HG03521 (cell line): ENCODE results near the gene YWHAH.

ENCODE experiments used
- ATAC-seq: cut with Tn5 transposase; IDR thresholded peaks from one replicate; pipeline ENCODE4 v1.9.1; 2021; ENCODE audit warnings: mild to moderate bottlenecking, moderate library complexity; ENCODE audit not compliant: unreplicated experiment

YWHAH gene

DNA sequence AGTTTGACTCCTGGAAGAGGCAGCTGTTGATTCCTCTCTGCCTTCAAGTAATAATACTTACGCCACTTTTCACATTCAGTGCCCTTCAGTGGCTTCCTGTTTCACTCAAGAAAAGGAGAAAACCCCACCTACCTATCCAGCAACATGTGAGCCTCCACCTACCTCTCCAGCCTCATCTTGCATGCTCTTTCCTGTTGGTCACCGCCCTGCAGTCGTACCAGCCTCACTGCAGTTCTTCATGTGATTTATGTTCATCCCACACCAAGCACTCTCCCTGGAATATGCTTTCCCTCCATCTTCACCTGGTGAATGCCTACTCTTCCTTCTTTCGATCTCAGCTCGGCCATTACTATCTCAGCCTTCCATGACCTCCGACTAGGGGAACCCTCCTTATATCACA is 21.8 kb upstream of the YWHAH start:
- ATAC-seq: no peak

DNA sequence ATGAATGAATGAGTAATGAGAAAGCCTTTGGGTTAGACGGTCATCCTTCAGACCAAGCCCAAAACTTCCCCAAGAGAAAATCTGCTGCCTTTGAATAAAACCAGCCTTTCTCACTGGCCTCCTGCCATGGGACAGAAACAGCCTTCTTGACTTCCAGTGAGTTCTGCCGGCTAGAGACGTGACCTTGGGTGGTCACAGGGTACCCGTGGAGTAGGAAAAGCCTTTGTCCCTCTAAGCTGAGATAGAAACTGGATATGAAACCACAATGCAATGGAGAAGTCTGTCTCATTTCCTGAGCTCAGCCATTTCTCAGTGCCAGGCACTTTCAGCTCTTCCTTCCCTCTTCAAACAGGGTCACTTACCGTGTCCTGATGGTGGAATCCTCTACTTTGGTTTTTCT is 21.2 kb upstream of the YWHAH start:
- ATAC-seq: no peak

DNA sequence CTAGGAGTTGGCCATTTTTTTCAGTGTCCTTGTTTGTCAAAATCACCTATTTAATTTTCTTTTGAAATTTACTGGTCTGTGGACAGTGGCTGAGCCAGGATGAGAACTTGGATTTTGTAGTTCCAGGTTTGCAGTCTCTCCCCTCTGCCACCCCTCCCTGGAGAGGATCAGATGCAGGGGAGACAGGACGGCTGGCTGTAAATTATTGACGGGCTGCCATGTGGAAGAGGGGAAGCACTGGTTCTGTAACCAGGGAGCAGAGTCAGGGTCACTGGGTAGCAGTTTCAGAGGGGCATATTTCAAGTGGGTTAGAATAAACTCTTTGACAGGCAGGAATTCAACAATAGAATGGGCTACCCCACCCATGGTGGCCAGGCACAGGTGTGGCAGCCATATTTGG is 20.6 kb upstream of the YWHAH start:
- no peak for ATAC-seq

DNA sequence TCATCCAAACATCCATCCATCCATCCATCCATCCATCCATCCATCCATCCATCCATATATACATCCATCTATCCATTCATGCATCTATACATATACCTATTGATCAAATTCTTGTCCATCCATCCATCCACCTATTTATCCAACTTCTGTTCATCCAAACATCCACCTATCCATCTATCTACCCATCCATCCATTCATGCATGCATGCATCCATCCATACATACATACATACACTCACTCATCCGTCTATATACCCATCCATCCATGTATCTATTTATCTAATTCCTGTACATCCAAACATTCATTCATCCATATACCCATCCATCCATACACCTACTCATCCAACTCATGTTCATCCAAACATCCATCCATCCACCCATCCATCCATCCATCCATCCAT is 19.3 kb upstream of the YWHAH start:
- no peak for ATAC-seq

DNA sequence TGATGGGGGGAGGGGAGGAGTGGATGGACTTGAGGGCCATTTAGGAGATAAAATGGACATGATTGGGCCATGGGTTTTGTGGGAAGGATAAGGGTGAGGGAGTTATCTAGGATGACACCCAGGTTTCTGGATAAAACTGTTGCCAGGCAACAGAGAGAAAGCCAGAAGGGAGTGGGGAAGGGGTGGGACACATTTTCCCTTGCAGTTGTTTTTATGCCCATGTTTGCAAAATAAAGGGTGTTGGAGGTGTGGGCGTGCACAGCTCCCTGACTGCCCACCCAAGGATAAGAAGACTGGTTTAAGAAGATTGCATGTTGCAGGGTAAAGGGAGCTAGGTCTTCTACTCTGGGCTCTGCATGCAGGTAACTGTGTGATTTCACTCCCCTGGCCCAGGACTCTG is 18.3 kb upstream of the YWHAH start:
- no peak for ATAC-seq

DNA sequence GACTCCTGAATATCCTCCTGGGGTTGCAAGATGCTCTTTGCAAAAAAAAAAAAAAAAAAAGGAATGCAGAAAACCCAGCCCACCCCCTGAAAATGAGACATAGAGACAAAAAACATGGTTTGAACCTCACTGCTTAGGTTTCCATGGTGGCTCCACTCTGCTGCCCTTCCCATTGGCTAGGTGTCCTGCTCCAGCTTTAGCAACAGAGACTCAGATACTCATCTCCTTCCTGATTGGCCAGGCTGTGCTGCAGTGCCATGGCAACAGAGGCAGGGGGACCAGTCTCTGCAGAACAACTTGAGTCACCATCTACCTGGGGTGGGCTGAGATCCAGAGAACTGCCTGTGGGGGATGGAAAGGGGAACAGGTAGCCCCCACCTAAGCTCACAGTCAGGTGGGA is 17.4 kb upstream of the YWHAH start:
- no peak for ATAC-seq

DNA sequence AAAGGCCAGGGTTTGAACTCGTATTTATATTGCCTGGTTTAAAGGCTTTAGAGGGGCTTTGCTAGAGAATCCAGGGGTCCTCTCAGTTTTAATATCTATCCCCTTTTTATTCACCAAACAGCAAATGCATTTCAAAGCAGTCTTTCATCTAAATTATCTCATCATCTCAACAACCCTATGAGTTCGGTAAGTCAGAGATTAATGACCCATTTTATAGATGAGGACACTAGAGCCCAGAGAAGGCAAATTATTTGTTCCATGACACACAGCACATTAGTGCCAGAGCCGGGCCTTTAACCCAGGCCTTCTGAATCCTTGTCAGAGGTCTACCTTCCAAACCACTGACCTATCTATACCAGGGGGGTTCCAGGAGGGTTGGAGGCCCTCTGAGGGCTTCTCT is 16.8 kb upstream of the YWHAH start:
- ATAC-seq: no peak

DNA sequence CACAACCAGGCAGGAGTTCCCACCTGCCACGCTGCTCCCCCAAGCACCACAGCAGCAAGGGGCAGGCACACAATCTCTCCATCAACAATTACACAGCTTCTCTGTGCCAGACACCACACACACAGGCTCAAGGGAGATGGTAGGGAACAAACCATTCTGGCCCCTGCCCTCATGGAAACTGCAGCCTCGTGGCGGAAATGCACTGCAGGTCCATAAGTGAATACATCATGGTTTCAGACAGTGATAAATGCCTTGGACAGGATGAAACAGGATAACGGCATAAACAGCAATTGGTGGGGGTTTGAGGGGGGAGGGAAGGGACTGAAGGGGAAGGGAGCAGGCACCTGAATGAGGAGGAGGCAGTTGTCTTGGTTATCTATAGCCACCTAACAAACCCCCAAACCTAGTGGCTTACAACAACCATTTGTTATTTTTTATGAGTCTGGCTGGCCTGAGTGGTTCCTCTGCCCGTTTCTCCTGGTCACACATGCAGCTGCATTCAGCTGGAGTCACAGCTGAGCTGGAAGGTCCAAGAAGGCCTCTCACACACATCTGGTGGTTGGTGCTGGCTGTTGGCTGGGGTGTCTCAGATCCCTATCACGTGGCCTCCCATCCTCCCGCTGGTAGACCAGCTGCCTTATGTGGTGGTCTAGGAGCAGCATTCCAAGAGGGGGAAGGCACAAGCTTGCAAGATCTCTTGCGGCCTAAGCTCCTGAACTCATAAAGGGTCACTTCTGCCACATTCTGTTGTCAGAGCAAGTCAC is 15.0 kb upstream of the YWHAH start:
- ATAC-seq: no peak

DNA sequence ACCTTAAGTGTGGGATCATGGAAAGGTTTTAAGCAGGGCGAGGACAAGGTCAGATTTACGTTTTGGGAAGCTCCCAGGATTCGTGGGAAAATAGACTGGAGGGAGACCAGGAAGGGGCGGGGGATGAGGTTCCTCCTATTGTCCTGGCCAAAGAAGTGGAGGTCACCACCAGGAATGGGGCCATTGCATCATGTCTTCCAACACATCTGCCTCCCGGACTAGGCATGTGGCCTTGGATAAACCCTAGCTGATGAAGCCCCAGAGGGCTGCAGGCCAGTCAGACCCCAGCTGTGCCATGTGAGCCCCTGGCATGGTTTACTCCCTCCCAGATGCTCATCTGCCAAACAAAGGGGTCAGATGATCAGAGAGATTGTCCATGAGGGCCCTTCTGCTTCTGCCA is 11.5 kb upstream of the YWHAH start:
- no peak for ATAC-seq

DNA sequence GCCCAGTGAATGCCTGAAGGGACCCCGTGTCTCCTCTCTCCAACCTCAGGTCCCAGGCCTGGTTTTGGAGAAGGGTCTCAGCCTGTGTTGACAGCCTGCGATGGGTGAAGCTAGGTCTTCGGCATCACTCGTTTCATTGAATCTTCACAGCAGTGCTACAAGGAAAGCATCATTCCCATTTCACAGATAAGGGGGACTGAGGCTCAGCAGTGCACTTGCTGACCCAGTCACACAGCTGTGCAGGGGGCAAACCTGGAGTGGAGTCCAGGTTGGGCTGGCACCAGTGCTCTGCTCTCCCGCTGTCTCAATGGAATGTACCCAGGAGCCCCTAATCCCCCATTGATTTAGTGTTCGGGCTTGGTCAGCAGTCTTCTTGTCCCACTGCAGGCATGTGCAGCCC is 10.9 kb upstream of the YWHAH start:
- no peak for ATAC-seq

DNA sequence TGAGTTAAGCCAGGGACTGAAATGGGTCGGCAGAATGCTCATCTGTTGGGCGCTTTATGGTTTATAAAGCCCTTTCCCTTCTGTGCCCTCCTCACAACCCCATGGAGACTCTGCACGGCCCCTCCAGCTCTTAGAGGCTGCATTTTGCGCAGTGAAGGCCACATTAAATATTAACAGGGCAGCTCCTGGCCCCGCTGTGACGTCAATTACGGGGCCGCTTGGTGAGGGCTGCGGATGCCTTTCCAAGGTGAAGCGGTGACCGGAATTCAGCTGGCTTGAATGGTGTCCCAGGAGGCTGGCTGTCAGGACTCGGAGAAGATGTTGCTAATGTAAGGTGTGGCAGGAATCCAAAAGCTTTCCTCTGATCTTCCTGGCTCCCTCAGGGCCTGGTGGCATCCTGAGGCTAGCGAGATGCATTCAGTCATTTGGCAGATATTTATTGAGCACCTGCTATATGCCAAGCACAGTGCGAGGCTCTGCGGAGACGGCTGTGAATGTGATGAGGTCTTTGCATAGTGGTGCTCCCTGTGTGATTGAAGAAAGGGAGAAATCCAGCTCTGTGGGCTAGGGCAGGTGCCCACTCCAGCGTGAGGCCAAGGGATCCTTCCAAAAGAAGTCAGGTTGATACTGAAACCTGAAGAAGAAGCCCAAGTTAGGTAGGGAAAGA is 10.4 kb upstream of the YWHAH start:
- ATAC-seq: no peak

DNA sequence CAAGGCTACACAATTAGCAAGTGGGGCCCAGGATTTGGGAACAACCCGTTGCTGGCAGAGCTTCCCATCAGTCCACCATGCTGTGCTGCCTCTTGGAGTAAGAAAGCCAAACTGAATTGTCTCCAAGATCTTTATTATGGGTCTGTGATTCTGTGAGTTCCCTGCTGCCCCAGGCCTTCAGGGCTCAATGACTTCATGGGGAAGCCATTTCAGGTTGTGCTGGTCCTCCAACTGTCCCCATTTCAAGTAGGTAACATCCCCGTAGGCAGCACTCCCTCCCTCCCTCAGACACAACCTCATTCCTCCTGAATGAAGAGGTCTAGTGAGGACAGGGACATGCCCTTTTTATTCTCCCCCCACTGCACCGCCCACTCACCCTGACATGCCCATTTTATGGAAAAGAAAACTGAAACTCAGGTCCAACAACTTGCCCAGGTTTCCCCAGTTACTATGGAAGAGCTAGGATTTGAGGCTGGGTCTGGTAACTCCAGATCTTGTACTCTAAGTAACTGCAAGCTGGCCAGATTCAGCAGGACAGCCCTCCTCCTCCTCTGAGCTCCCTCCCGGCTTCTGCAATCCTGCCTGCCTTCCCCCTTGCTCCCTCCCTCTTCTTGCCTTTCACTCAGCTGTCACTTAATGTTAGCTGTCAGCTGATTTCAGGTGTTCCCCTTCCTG is 8.2 kb upstream of the YWHAH start:
- no peak for ATAC-seq

DNA sequence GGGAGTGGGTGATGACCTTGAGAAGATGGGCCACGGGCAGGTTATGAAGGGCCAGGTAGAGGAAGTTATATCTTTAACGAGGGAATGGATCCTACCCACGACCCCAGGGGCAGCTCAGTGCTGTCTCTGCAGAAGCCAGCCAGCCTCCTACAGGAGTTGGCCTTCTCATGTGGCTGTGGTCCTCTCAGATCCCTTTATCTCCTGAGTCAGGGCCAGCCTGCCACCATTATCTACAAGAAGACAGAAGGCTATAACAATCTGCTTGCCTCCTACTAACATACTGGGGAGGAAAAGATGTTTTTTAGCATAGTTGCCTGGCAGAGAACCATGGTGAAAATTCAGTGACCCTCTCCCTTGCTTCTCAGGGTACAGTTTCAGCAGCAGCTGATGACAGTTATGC is 7.0 kb upstream of the YWHAH start:
- no peak for ATAC-seq

DNA sequence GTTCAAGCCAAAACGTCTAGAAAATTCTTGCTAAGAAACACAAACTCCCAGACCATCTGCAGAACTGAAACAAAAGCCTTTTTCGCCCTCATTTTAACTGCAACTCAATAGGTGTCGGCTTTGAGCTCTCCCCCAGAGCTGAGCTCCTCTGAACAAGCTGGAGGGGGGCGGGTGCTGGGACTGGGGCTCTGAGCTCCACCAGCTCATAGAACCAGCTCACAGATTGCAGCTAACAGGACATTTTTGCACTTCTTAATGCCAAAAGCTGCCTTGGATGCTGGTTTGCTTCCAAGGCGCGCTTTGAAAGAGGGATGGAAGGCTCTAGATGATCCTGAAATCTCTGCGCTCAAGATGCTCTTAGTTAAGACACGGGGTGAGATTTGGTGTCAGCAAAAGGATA is 6.0 kb upstream of the YWHAH start:
- ATAC-seq: no peak

DNA sequence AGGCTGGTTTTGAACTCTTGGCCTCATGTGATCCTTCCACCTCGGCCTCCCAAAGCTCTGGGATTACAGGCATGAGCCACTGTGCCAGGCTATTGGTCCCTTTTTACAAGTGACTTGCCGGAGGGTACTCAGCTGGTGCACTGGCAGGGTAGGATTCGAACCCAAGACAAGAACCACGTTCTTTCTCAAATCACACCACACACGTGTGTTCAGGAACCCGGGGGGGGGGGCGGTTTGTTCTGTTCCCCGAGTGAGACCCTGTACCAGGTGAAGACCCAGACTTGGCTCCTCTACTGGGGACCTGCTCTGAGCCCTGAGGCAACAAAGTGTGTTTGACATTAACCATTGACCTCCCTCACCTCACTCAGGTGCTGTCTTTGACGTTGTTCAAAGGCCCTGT is 3.8 kb upstream of the YWHAH start:
- ATAC-seq: no peak

DNA sequence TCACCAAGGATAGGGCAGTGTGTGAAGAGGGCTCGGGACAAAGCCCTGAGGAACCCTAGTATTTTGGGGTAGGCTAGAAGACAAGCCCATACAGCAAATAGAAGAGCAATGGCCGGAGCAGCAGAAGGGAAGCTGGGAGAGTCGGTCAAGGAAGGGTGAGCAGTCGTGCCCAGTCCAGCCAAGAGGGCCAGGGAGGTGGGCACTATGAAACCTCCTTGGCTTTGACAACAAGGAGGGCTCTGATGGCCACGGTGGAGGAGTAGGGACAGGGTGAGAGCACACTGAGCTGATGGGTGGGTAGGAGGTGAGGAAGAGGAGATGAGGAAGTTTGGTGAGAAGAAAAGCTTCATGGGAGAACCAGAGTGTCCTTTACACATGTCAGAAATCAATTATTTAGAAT is 2.2 kb upstream of the YWHAH start:
- ATAC-seq: no peak

DNA sequence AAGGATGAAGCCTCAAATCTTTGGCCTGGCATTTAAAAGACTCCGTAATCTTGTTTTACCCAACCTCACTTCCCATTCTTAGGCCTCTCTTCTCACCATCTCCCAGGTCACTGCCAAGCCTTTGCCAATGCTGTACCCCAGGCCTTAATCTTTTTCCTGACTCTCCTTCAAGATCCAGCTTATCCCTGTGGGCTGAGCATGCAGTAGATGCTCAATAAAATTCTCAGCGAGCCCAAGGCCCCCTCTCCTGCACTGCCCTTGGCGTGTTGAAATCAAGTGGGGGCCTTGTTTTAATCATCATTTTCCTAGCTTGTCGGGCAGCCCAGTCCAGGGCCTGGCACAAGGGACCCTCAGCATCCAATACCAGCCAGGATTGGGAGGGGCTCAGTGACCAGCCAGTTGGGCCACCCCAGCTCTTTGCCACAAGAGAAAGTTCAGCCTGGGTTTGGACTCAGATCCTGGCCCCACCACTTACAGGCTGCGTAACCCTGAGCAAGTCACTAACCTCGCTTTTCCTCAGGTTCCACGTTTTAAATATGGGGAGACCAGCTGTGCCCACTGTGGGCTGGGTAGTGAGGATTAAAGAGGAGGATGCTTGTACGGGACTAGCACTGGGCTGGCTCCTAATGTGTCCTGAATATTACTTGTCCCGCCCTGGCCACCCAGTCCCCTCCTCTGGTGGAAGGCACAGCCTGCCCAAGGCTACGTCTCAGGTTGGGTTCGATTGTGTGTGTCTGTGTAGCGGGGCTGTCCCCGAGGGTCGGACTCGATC is 943 bp upstream of the YWHAH start:
- no peak for ATAC-seq

DNA sequence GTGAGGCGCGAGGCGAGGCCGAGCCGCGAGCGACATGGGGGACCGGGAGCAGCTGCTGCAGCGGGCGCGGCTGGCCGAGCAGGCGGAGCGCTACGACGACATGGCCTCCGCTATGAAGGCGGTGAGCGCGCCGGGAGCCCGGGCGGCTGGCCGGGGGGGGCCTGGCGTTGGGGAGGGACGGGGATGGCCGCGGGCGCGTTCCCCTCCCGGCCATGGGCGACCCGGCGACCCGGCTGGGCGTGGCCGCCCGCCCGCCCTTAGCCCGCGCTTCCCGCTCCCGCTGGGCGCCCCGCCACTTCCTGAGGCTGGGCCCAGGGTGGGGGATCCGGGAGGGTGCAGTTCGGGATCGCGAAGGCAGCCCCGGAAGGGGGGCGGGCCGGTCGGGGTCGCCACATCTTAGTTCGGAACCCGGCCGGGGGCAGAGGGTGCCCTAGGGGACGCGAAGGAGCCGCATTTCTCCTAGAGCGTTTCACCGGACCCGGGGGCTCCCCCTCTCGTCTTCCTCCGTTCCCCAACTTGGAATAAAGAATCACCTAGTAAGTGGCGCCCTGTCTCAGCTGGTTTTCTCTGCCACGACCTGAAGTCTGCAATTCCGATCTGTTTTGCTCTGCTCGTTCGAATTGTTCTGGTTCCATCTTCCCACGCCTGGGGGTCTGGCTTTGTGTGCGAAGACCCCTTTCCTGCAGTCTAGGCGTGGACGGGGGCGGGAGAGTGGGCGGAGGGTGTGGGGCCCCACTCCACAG is 536 bp downstream of the YWHAH start:
- peak; percentile 27 for ATAC-seq

DNA sequence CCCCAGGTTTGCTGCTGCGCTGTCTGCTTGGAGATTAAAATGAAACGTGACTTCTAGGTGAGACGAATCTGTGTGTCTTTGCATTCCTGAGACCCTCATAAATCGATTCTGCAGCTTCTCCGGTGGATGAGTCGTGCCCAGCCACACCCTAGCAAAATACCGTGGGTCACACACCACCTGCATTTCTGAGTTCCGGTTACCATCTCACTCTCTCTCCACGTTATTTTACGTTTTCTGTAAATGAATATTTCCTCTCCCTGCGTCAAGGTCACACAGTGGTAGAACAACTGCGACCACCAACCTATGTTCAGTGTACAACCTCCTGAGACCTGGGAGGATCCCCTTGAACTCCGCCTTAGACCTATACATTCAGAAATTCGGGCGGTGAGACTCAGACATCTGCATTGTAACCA is 1.1 kb downstream of the YWHAH start:
- no peak for ATAC-seq

DNA sequence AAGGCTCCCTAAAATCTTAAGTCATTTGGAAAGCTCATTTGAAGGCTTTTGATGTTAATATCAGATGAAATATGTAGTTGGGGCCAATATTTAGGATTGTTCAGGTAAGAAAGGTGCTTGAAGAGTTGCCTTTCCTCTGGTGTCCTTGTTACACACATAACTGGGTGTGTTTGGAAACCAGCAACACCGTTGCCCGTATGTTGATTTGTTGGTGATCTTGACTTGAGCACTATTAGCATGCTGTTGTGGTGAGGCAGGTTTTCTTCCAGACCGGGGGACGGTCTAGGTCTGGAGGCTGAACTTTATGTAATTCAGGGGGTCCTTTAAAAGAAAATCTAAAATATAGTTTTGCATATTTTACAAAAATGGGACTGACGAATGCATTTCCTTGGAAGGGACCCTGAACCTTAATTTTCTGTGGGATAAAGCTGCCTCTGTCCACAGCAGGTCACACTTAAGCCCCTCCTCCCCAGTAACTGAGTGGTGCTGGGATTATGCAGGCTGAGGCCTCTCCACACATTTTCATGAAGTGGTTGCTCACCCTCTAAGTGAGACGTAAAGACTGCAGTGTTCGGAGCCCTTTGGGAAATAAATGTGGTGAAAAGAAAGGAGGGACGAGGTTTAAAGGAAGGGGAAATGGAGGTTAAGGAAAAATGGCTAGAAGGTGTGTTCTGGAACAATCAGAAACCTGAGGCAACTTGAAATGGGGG is 1.8 kb downstream of the YWHAH start:
- ATAC-seq: no peak
